HepG2 (cell line): ENCODE data around the gene NME9.

ENCODE experiments used
- BRCA1 ChIP-seq: sonication (generic); formaldehyde crosslinking; IDR thresholded peaks from 2 replicates; pipeline ENCODE4 v1.4.0; 2020; ENCODE audit warnings: missing genetic modification reagents
- CTCF ChIP-seq: sonication (generic); formaldehyde crosslinking; IDR thresholded peaks from 2 replicates; pipeline ENCODE4 v1.5.0; 2020; ENCODE audit warnings: mild to moderate bottlenecking, missing genetic modification reagents, moderate library complexity
- NFYB ChIP-seq: sonication (generic); formaldehyde crosslinking; IDR thresholded peaks from 2 replicates; pipeline ENCODE4 v1.4.0; 2020; ENCODE audit warnings: missing genetic modification reagents
- ZBTB8A ChIP-seq: sonication (generic); formaldehyde crosslinking; IDR thresholded peaks from 2 replicates; pipeline ENCODE4 v1.4.0; 2020; ENCODE audit warnings: mild to moderate bottlenecking, low read depth, missing genetic modification reagents, borderline replicate concordance

DNA sequence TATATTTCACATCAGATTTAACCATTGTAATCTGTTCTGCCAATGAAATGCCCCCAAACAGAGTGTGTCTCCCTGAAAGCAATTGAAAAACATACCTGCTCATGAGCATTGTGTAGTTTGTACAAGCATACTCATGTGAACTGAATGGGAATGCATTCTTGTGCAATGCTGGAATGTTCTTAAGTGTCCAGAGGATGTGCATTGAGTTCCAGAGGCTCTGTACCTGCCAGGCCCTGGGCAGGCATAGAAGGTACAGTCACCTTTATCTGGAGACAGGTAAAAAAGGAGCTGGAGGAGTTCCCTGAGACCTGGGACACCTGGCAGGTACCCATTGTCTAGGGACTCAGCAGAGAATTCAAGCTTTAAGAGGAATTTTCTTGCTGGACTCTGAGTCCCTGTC is 21.5 kb upstream of the NME9 start:
- TF ChIP-seq CTCF (no peak), ZBTB8A (CRISPR knock-in tag) (no peak), BRCA1 (CRISPR knock-in tag) (no peak), NFYB (CRISPR knock-in tag) (no peak)
